Measurements from ENCODE around the gene PCED1B. TPM values are rescaled to one million over a fixed set of nuclear protein-coding genes. Genes with fewer than 3 reads are reported as not detected.

The PCED1B gene
- total and polyA plus RNA-seq, 2 donors from 2014 or later, result 2.8 to 9.2 TPM

DNA sequence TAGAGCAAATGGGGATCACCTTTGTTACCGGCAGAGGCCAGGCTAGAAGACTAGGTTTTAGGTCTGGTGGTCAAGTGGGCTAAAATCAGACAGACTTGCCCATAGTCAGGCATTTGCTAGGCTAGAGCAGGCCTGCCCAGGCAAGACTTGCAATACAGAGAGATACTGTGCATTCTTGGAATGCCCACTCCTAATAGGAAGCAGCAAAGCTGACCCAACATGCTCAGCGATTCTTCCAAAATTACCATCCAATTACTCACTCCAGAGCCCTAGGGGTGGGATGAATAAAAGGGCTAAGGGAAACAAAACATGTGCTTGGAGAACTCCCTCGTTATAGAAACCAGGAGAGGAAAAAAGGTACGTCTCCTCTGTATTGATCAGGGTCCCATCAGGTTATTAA, 188.2 kb downstream of the PCED1B start:
- DNase-seq, result no peak
- intact Hi-C loops (cut with DNase I), result no loop called here
- no peaks in the 10 kb centered on the region for H3K36me3 ChIP-seq (ENCODE audit: control insufficient read depth in 2 of 3, insufficient read depth in 3 of 3, low read length in 3 of 3)
- no peaks in the 10 kb centered on the region for H3K9me3 ChIP-seq (ENCODE audit: control insufficient read depth in 2 of 3, insufficient read depth in 1 of 3, low read length in 3 of 3)
- no peaks in the 10 kb centered on the region for H3K27me3 ChIP-seq (ENCODE audit: control insufficient read depth, insufficient read depth, low read length)
- H3K9ac ChIP-seq (ENCODE audit: low read length in 3 of 3), result no peak overlapping the region
- TF ChIP-seq, protein P1, sequence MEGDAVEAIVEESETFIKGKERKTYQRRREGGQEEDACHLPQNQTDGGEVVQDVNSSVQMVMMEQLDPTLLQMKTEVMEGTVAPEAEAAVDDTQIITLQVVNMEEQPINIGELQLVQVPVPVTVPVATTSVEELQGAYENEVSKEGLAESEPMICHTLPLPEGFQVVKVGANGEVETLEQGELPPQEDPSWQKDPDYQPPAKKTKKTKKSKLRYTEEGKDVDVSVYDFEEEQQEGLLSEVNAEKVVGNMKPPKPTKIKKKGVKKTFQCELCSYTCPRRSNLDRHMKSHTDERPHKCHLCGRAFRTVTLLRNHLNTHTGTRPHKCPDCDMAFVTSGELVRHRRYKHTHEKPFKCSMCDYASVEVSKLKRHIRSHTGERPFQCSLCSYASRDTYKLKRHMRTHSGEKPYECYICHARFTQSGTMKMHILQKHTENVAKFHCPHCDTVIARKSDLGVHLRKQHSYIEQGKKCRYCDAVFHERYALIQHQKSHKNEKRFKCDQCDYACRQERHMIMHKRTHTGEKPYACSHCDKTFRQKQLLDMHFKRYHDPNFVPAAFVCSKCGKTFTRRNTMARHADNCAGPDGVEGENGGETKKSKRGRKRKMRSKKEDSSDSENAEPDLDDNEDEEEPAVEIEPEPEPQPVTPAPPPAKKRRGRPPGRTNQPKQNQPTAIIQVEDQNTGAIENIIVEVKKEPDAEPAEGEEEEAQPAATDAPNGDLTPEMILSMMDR (IDR thresholded peaks at IDR 0.05; ENCODE audit: borderline replicate concordance, extremely low read depth, insufficient read depth), result no peak
- H3K4me3 ChIP-seq (ENCODE audit: low read length in 3 of 3), result no peak overlapping the region
- no peak for FAIRE-seq
- no peaks in the 10 kb centered on the region for H3K4me1 ChIP-seq (ENCODE audit: control insufficient read depth in 2 of 3, insufficient read depth in 2 of 3, low read depth in 1 of 3, low read length in 3 of 3)
- H3K27ac ChIP-seq (ENCODE audit: low read depth in 2 of 2, low read length in 2 of 2), result no peak overlapping the region

DNA sequence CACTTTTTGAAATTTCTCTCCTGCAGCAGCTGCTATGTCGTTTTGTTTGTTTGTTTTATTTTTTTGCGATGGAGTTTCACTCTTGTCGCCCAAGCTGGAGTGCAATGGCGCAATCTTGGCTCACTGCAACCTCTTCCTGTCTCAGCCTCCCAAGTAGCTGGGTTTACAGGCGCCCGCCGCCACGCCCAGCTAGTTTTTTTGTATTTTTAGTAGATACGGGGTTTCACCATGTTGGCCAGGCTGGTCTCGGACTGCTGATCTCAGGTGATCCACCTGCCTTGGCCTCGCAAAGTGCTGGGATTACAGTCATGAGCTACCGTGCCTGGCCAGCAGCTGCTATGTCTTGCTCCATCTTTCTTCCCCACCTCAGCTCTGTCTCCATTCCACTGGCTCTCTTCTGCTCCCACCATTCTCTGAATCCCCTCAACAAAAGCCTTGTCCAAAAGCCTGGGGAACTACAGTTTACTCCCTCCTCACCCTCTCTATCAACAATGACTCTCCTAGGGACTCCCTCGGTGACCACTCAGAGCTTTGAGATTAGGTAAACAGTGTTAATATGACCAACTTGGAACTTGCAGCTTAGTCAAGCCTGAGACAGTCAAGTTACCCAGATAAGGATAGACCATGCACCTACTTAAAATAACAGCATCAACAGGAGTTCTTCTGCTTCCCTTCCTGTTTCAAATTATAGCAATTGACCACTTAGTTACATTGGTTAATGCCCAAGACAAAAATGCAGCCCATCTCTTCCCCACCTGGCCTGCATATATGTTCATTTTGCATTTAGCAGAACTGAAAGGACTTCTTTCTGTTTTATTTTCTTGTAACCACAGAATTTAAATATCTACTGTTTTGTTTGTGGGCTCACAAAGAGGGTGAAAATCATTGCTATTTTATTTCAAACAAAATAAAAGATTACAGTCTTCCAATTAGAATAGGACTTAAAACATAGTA, 189.4 kb downstream of the PCED1B start:
- no peak for DNase-seq
- H3K9ac ChIP-seq (ENCODE audit: low read length in 3 of 3), result no peak overlapping the region

DNA sequence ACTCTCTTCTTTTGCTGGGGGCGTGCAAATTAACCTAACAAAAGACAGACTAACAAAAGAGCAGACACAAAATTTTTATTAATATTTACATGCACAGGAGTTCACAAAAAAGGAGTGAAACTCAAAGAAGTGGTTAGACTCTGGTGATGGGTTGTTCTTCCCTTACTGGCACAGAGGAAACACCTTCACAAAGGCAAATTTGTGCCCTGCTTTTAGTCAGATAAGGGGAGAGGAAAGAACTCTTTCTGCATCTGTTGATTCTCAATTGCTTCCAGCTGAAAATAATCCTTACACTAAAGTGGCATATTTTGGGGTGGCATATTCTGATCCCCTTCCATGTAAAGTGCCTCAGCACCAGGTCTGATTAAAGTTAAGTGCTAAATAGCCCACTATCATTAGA, 190.5 kb downstream of the PCED1B start:
- no peaks in the 10 kb centered on the region for H3K4me1 ChIP-seq (ENCODE audit: control insufficient read depth in 2 of 3, insufficient read depth in 2 of 3, low read depth in 1 of 3, low read length in 3 of 3)
- intact Hi-C loops (cut with DNase I), result no loop called here
- DNase-seq, result no peak
- H3K27me3 ChIP-seq (ENCODE audit: control insufficient read depth, insufficient read depth, low read length), result no peaks in the 10 kb centered on the region
- H3K9me3 ChIP-seq (ENCODE audit: control insufficient read depth in 2 of 3, insufficient read depth in 1 of 3, low read length in 3 of 3), result no peaks in the 10 kb centered on the region
- no peak overlapping the region for H3K27ac ChIP-seq (ENCODE audit: low read depth in 2 of 2, low read length in 2 of 2)
- no peak overlapping the region for H3K4me3 ChIP-seq (ENCODE audit: low read length in 3 of 3)
- TF ChIP-seq, protein P1 (IDR thresholded peaks at IDR 0.05; ENCODE audit: borderline replicate concordance, extremely low read depth, insufficient read depth), result no peak
- H3K9ac ChIP-seq (ENCODE audit: low read length in 3 of 3), result no peak overlapping the region
- H3K36me3 ChIP-seq (ENCODE audit: control insufficient read depth in 2 of 3, insufficient read depth in 3 of 3, low read length in 3 of 3), result no peaks in the 10 kb centered on the region
- FAIRE-seq, result no peak

More for the DNA sequence above, 189.4 kb downstream of the PCED1B start:
- Histone ChIP-seq H3K27me3 (ENCODE audit: control insufficient read depth, insufficient read depth, low read length) (no peaks in the 10 kb centered on the region), H3K36me3 (ENCODE audit: control insufficient read depth in 2 of 3, insufficient read depth in 3 of 3, low read length in 3 of 3) (no peaks in the 10 kb centered on the region), H3K4me1 (ENCODE audit: control insufficient read depth in 2 of 3, insufficient read depth in 2 of 3, low read depth in 1 of 3, low read length in 3 of 3) (no peaks in the 10 kb centered on the region), H3K27ac (ENCODE audit: low read depth in 2 of 2, low read length in 2 of 2) (no peak overlapping the region), H3K4me3 (ENCODE audit: low read length in 3 of 3) (no peak overlapping the region), H3K9me3 (ENCODE audit: control insufficient read depth in 2 of 3, insufficient read depth in 1 of 3, low read length in 3 of 3) (no peaks in the 10 kb centered on the region)
- FAIRE-seq, result no peak
- TF ChIP-seq, protein P1 (IDR thresholded peaks at IDR 0.05; ENCODE audit: borderline replicate concordance, extremely low read depth, insufficient read depth), result no peak
- intact Hi-C loops (cut with DNase I), result no loop called here
